NCI-H2196 treated with DMSO at 0.1 percent for 48 hours (cell line): Measurements from ENCODE around the gene TP53RK.

Source experiments
- DNase-seq: peaks from one replicate; lab custom pipeline; 2025; ENCODE audit not compliant: unreplicated experiment; lab: John Stamatoyannopoulos, UW

TP53RK gene

GRCh38 chr20:46666306-46666705, 22.9 kb downstream of the TP53RK start:
- no peak for DNase-seq

- no peak for DNase-seq
These were observed 23.6 kb downstream of the TP53RK start for GRCh38 chr20:46665602-46666001.

GRCh38 chr20:46663531-46663930, 25.7 kb downstream of the TP53RK start:
- DNase-seq = no peak

GRCh38 chr20:46661659-46662058, 27.6 kb downstream of the TP53RK start:
- DNase-seq = no peak

GRCh38 chr20:46660487-46660886, 28.8 kb downstream of the TP53RK start:
- DNase-seq = no peak

- no peak for DNase-seq
These were observed 31.6 kb downstream of the TP53RK start for GRCh38 chr20:46657618-46658017.

- no peak for DNase-seq
These were observed 32.1 kb downstream of the TP53RK start for GRCh38 chr20:46657137-46657536.

GRCh38 chr20:46652699-46653098, 36.5 kb downstream of the TP53RK start:
- no peak for DNase-seq

- no peak for DNase-seq
These were observed 37.9 kb downstream of the TP53RK start, which contains the start of gene SLC13A3 for GRCh38 chr20:46651091-46651962. Gene SLC13A3 (minus strand): TSS chr20:46651459. CDS start chr20:46651421, 38 bp downstream.

GRCh38 chr20:46650575-46651090, 38.6 kb downstream of the TP53RK start:
- DNase-seq = no peak

- no peak for DNase-seq
These were observed 39.2 kb downstream of the TP53RK start for GRCh38 chr20:46649965-46650542.

- no peak for DNase-seq
These were observed 39.6 kb downstream of the TP53RK start for GRCh38 chr20:46649650-46649949.

- no peak for DNase-seq
These were observed 40.2 kb downstream of the TP53RK start for GRCh38 chr20:46648903-46649649.

GRCh38 chr20:46647469-46647868, 41.8 kb downstream of the TP53RK start:
- no peak for DNase-seq

GRCh38 chr20:46646659-46647380, 42.4 kb downstream of the TP53RK start:
- DNase-seq = no peak

GRCh38 chr20:46646122-46646521, 43.1 kb downstream of the TP53RK start:
- no peak for DNase-seq

GRCh38 chr20:46644733-46645132, 44.5 kb downstream of the TP53RK start:
- no peak for DNase-seq

- no peak for DNase-seq
These were observed 45.1 kb downstream of the TP53RK start for GRCh38 chr20:46644160-46644559.

GRCh38 chr20:46642969-46643343, 46.3 kb downstream of the TP53RK start:
- no peak for DNase-seq

- no peak for DNase-seq
These were observed 46.8 kb downstream of the TP53RK start for GRCh38 chr20:46642265-46642968.
